ENCODE data around the gene U2AF1L4. TPM values are rescaled to one million over a fixed set of nuclear protein-coding genes. Genes with fewer than 3 reads are reported as not detected.

U2AF1L4 gene
- total and polyA plus RNA-seq, 2 donors (not counting 1 experiment from before 2014, with no cell fraction given) = 62.1 to 89.7 TPM

- Histone ChIP-seq H4K20me1 (ENCODE audit: control insufficient read depth, insufficient read depth, low read length, poor library complexity, severe bottlenecking) (peaks cover 46% of the 10 kb centered on the region), H3K79me2 (ENCODE audit: control insufficient read depth, insufficient read depth, low read length) (peaks cover 49% of the 10 kb centered on the region), H3K4me1 (ENCODE audit: control insufficient read depth in 2 of 2, insufficient read depth in 2 of 2, low read length in 2 of 2) (no peaks in the 10 kb centered on the region), H3K27ac (ENCODE audit: low read length in 2 of 2) (no peak overlapping the region), H2AFZ (ENCODE audit: insufficient read depth, low read depth, low read length, poor library complexity, severe bottlenecking) (no peak overlapping the region), H3K4me3 (ENCODE audit: control extremely low read depth in 1 of 5, extremely low read depth in 1 of 5, insufficient read depth in 1 of 5, low read depth in 2 of 5, low read length in 4 of 5) (no peak overlapping the region), H3K9ac (ENCODE audit: low read length) (no peak overlapping the region), H3K9me3 (ENCODE audit: control extremely low read depth in 1 of 3, control insufficient read depth in 2 of 3, insufficient read depth in 1 of 3, low read length in 2 of 3) (no peaks in the 10 kb centered on the region), H3K36me3 (replicated peaks in 1 of 2; ENCODE audit: control extremely low read depth in 1 of 2, control insufficient read depth in 1 of 2, extremely low read depth in 1 of 2, insufficient read depth in 2 of 2, low read length in 1 of 2) (peaks cover 5 to 80% of the 10 kb centered on the region in 2 experiments), H3K4me2 (replicated peaks; ENCODE audit: low read depth, low read length, poor library complexity, severe bottlenecking) (no peak overlapping the region), H3K27me3 (replicated peaks in 1 of 4; ENCODE audit: control extremely low read depth in 1 of 4, control insufficient read depth in 3 of 4, insufficient read depth in 4 of 4, low read length in 3 of 4) (no peaks in the 10 kb centered on the region)
- no peak for DNase-seq
- no peak overlapping the region for H3K4me3 Mint-ChIP-seq
- POLR2A ChIA-PET = no interaction called here
- CTCF ChIA-PET = no interaction called here
- no peak for ATAC-seq (ENCODE audit: low read depth)
- H3K9me3 Mint-ChIP-seq (ENCODE audit: insufficient read depth) = no peaks in the 10 kb centered on the region
- no peak overlapping the region for H3K27ac Mint-ChIP-seq
- TF ChIP-seq EZH2 (IDR thresholded peaks at IDR 0.05; ENCODE audit: borderline replicate concordance, insufficient read depth, low read depth, low read length, poor library complexity, severe bottlenecking) = no peak
- TF ChIP-seq CTCF (IDR thresholded peaks at IDR 0.05) = no peak
- intact Hi-C loops (cut with micrococcal nuclease) = no loop called here
- 98% methylated on average over 9 of the region's 9 CpGs for WGBS (ENCODE audit: insufficient coverage)
- peaks cover 8% of the 10 kb centered on the region for H3K4me1 Mint-ChIP-seq
- no peaks in the 10 kb centered on the region for H3K27me3 Mint-ChIP-seq
Measured at GRCh38 chr19:35731353-35731752, 13.9 kb downstream of the U2AF1L4 start.

- intact Hi-C loops (cut with micrococcal nuclease) = no loop called here
- no peak overlapping the region for H3K4me2 ChIP-seq (replicated peaks; ENCODE audit: low read depth, low read length, poor library complexity, severe bottlenecking)
- no peak overlapping the region for H3K27ac Mint-ChIP-seq
- 97% methylated on average over 18 of the region's 18 CpGs for WGBS (ENCODE audit: insufficient coverage)
- no peaks in the 10 kb centered on the region for H3K9me3 ChIP-seq (ENCODE audit: control extremely low read depth in 1 of 3, control insufficient read depth in 2 of 3, insufficient read depth in 1 of 3, low read length in 2 of 3)
- H3K27me3 ChIP-seq (replicated peaks in 1 of 4; ENCODE audit: control extremely low read depth in 1 of 4, control insufficient read depth in 3 of 4, insufficient read depth in 4 of 4, low read length in 3 of 4) = no peaks in the 10 kb centered on the region
- no peaks in the 10 kb centered on the region for H3K9me3 Mint-ChIP-seq (ENCODE audit: insufficient read depth)
- H3K36me3 ChIP-seq (replicated peaks in 1 of 2; ENCODE audit: control extremely low read depth in 1 of 2, control insufficient read depth in 1 of 2, extremely low read depth in 1 of 2, insufficient read depth in 2 of 2, low read length in 1 of 2) = peaks cover 7 to 87% of the 10 kb centered on the region in 2 experiments
- H3K4me3 Mint-ChIP-seq = no peak overlapping the region
- H3K27me3 Mint-ChIP-seq = no peaks in the 10 kb centered on the region
- DNase-seq (no peak), ATAC-seq (ENCODE audit: low read depth) (no peak)
- no peak for TF ChIP-seq CTCF (IDR thresholded peaks at IDR 0.05)
- no peak for TF ChIP-seq EZH2 (IDR thresholded peaks at IDR 0.05; ENCODE audit: borderline replicate concordance, insufficient read depth, low read depth, low read length, poor library complexity, severe bottlenecking)
- H3K27ac ChIP-seq (ENCODE audit: low read length in 2 of 2) = no peak overlapping the region
- no peaks in the 10 kb centered on the region for H3K4me1 ChIP-seq (ENCODE audit: control insufficient read depth in 2 of 2, insufficient read depth in 2 of 2, low read length in 2 of 2)
- H2AFZ ChIP-seq (ENCODE audit: insufficient read depth, low read depth, low read length, poor library complexity, severe bottlenecking) = no peak overlapping the region
- no peak overlapping the region for H3K9ac ChIP-seq (ENCODE audit: low read length)
- H3K4me3 ChIP-seq (ENCODE audit: control extremely low read depth in 1 of 5, extremely low read depth in 1 of 5, insufficient read depth in 1 of 5, low read depth in 2 of 5, low read length in 4 of 5) = no peak overlapping the region
- peaks cover 7% of the 10 kb centered on the region for H3K4me1 Mint-ChIP-seq
- H3K79me2 ChIP-seq (ENCODE audit: control insufficient read depth, insufficient read depth, low read length) = peaks cover 52% of the 10 kb centered on the region
- ChIA-PET POLR2A (interaction anchor here (0.6 kb wide), 1 partner anchor 10 kb away, joined by 6 read pairs; no protein-coding TSS in a partner anchor), CTCF (no interaction called here)
- H4K20me1 ChIP-seq (ENCODE audit: control insufficient read depth, insufficient read depth, low read length, poor library complexity, severe bottlenecking) = peaks cover 46% of the 10 kb centered on the region
Measured at GRCh38 chr19:35730326-35730725, 14.9 kb downstream of the U2AF1L4 start.
